AG09309 (cell line): ENCODE measurements around the gene BNC2.

ENCODE experiments used
- DNase-seq: peaks from one replicate; pipeline ENCODE4 v3.0.0-alpha.2; 2010; ENCODE audit warnings: low read depth
- H3K4me3 ChIP-seq: 2 replicates; pipeline ENCODE4 v1.5.1; 2011; ENCODE audit warnings: mild to moderate bottlenecking, low read depth, low read length, moderate library complexity; ENCODE audit not compliant: control insufficient read depth
- TF ChIP-seq, protein P1 (sequence below): IDR thresholded peaks from 2 replicates; pipeline ENCODE4 v1.5.1; 2011; ENCODE audit warnings: mild to moderate bottlenecking, low read depth, low read length, inconsistent platforms; ENCODE audit not compliant: insufficient read depth, control insufficient read depth; ENCODE audit errors: missing control alignments

BNC2 gene

DNA sequence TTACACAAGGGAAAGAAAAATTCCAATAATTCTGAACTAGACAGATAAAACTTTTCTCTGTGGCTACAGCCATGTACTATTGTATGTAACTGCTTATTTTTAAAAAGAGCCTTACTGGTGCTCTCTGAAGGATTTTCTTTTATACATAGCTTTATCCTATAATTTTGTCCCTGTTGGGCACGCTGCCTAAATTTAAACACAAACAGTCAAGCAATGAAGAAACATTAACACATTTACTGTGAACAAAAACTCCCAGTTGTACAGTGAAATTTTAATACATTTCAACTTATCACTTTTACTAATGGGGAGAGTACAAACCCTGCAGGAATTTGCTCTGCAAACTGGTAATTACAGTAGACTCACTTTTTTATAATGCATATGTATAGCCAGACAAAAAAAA, 273.3 kb downstream of the BNC2 start:
- H3K4me3 ChIP-seq, result no peak overlapping the region
- TF ChIP-seq, protein P1, sequence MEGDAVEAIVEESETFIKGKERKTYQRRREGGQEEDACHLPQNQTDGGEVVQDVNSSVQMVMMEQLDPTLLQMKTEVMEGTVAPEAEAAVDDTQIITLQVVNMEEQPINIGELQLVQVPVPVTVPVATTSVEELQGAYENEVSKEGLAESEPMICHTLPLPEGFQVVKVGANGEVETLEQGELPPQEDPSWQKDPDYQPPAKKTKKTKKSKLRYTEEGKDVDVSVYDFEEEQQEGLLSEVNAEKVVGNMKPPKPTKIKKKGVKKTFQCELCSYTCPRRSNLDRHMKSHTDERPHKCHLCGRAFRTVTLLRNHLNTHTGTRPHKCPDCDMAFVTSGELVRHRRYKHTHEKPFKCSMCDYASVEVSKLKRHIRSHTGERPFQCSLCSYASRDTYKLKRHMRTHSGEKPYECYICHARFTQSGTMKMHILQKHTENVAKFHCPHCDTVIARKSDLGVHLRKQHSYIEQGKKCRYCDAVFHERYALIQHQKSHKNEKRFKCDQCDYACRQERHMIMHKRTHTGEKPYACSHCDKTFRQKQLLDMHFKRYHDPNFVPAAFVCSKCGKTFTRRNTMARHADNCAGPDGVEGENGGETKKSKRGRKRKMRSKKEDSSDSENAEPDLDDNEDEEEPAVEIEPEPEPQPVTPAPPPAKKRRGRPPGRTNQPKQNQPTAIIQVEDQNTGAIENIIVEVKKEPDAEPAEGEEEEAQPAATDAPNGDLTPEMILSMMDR, result no peak
- no peak for DNase-seq

DNA sequence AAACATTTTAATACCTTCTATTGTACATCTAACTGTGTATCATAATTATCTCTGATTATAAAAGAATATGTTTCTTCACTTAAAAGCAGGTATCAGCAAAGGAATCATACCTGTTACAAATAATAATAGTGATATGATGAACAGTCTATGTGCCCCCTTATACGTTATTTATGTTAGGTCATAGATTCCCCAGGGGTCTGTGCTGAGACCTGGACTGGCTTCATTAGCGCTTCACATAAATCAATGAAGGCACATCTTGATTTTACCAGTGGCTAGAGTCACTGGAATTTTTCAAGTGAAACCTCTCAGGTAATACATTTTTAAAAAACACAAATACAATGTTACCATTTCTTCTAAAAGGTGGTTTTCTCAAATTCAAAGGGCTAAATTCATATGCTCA, 275.2 kb downstream of the BNC2 start:
- TF ChIP-seq, protein P1, result no peak
- no peak overlapping the region for H3K4me3 ChIP-seq
- no peak for DNase-seq

DNA sequence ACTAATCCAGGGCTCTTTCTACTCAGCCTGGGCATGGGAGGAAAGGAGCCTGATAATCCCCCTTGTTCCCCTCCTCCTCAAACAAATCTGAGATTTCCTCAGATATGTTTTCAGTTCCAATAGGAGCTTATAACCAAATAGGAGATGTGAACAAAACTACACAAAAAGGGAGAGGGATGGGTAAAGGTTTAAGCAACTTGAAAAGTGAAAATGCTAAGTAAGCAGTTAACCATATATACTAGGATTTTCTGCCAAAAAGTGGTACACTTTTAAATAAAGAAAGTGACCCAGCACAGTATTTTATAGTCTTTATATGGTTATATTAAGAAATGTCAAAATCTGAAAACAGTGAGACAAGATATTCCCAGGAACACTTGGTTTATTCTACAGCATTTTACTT, 275.7 kb downstream of the BNC2 start:
- no peak for DNase-seq
- TF ChIP-seq, protein P1, result no peak
- no peak overlapping the region for H3K4me3 ChIP-seq

DNA sequence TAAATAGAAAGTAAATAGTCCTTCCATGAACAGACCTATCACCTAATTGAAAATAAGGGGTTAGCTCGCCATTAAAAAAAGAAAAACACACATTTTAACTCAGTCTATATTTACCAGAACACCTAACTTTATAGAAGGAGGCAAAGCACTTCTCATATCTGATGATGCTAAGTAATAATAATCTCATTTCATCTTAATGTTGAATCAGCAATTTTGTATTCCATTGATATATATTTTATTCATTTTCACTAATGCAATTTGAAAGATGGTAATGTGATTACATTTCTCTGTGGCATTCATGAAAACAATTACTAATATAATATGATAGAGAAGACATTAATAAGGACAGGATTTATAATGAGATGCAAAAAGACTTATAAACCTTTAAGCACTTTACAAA, 276.7 kb downstream of the BNC2 start:
- TF ChIP-seq, protein P1, result no peak
- no peak overlapping the region for H3K4me3 ChIP-seq
- DNase-seq, result no peak

DNA sequence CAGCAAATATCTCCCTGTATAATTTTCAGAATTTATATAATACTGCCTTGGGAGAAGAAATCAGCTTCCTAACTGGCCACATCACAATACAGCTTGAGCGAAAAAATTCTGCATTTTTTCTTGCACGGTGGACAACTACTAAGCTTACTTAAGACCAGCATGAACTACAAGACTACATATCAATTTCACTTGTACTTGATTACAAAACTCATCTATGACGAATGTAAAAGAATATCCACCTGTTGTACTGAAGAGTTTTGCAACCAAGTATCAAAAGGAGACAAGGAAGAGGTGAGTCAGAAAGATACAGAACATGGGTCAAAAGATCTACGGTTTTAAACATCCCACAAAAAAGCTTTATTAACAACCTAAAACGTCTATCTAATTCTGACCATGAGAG, 279.4 kb downstream of the BNC2 start:
- no peak overlapping the region for H3K4me3 ChIP-seq
- no peak for DNase-seq
- TF ChIP-seq, protein P1, result no peak

DNA sequence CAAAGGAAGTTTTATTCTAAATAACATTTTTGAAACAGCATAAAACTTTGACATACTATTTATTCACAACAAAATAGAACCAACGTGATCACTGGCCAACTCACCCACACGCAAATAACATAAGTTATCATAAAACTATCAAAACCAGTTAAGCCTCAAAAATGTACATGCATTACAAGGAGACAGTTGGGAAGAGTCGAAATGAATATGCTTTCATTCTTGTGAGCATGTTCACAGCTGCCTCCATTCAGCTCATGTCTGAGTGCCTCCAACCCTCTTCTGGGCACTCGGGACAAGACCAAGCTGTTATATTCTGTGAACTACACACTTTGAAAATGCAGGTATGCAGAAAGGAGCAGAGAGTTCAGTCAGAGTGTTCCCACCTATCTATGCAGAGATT, 284.9 kb downstream of the BNC2 start:
- no peak for DNase-seq
- TF ChIP-seq, protein P1, result no peak
- no peak overlapping the region for H3K4me3 ChIP-seq

DNA sequence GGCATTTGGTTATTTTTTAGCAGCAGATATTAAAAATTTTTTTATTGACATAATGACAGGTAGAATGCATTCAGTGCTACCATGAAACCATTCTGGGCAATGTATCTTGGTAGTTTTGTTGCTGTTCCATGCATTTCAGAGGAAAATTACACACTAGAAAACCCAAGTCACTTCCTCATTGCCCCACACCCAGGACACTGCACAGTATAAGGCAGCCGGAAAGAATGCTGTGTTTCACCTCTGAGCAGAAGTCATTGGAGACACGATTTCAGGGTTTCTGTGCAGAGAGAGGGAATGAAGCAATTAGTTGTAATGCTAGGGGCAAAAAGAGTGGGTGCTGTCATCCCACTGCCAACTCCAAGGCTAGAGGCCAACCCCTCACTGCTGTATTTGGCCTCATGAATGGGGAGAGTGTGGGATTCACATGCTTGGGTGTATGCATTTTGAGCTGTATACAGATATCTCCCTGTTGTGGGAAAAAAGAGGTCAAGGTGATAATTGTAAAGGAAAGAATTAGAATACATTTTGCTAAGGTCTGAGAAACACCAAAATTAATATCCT, 290.5 kb downstream of the BNC2 start:
- H3K4me3 ChIP-seq, result no peak overlapping the region
- DNase-seq, result no peak
- TF ChIP-seq, protein P1, result no peak
